Breast epithelium (tissue), 4 donors: ENCODE data around the gene BORCS5. TPM values are rescaled to one million over a fixed set of nuclear protein-coding genes. Genes with fewer than 3 reads are reported as not detected.
"Not testable (repeated sequence)": the region's sequence is repeated elsewhere in the genome, so short reads cannot be mapped to it uniquely, and the experiment has no call there.

Experiments
- DNase-seq, 2 donors: peaks; one replicate each; pipeline ENCODE4 v3.0.0-alpha.2; 2019; ENCODE audit warnings: low spot score in 2 of 2
- H3K27ac ChIP-seq, 2 donors: fragments of 200-600 bp; sonication (generic) in 1 of 2; one replicate each; pipeline ENCODE4 v1.5.1; 2016 to 2019; ENCODE audit warnings: mild to moderate bottlenecking in 1 of 2
- H3K27me3 ChIP-seq, 2 donors: fragments of 200-600 bp; sonication (generic) in 1 of 2; one replicate each; pipeline versions ENCODE4 v1.5.1 to v1.6.0; 2017 to 2019; ENCODE audit warnings: control low read depth in 1 of 2, mild to moderate bottlenecking in 1 of 2
- H3K36me3 ChIP-seq: fragments of 200-600 bp; one replicate; pipeline ENCODE4 v1.5.1; 2019
- H3K4me1 ChIP-seq, 2 donors: fragments of 200-600 bp; sonication (generic); one replicate each; pipeline ENCODE4 v1.5.1; 2016 to 2019; ENCODE audit warnings: control low read depth in 1 of 2
- H3K4me3 ChIP-seq, 3 donors: fragments of 200-600 bp; sonication (generic); 1 replicate in 2 of 3; 2 replicates in 1 of 3; pipeline ENCODE4 v1.5.1; 2016 to 2019; ENCODE audit warnings: mild to moderate bottlenecking in 3 of 3, moderate library complexity in 2 of 3
- H3K9me3 ChIP-seq, 2 donors: fragments of 200-600 bp; sonication (generic) in 1 of 2; one replicate each; pipeline ENCODE4 v1.5.1; 2016 to 2019; ENCODE audit warnings: control low read depth in 1 of 2
- POLR2A ChIP-seq: fragments of 450-650 bp; IDR thresholded peaks from one replicate; pipeline ENCODE4 v1.6.1; 2016; ENCODE audit warnings: antibody characterized with exemption, mild to moderate bottlenecking, moderate library complexity
- POLR2AphosphoS5 ChIP-seq, 3 donors: sonication (generic); formaldehyde crosslinking; IDR thresholded peaks; one replicate each; pipeline ENCODE4 v1.6.1; 2017; ENCODE audit warnings: antibody characterized with exemption in 3 of 3
- intact Hi-C: fragments of 100-400 bp; cut with DNase I; formaldehyde crosslinking; loops from one replicate; pipeline ENCODE4 v1.15.1; 2023; ENCODE audit warnings: low total_unique reads
- total RNA-seq, 3 donors: library from RNA; depleted of rRNA; stranded (reverse); fragments of >200 nt; gene quantifications; one replicate each; pipeline ENCODE4 v1.1.0, GENCODE V29; 2016
- TF ChIP-seq, protein P1 (sequence below), 3 donors: fragments of 450-650 bp; IDR thresholded peaks; one replicate each; pipeline ENCODE4 v1.5.1; 2016 to 2017; ENCODE audit warnings: antibody characterized with exemption in 3 of 3, mild to moderate bottlenecking in 3 of 3, moderate library complexity in 3 of 3

BORCS5 gene
- total RNA-seq, 3 donors from 2014 or later: 13.5 to 20.3 (median 17.4) TPM

DNA sequence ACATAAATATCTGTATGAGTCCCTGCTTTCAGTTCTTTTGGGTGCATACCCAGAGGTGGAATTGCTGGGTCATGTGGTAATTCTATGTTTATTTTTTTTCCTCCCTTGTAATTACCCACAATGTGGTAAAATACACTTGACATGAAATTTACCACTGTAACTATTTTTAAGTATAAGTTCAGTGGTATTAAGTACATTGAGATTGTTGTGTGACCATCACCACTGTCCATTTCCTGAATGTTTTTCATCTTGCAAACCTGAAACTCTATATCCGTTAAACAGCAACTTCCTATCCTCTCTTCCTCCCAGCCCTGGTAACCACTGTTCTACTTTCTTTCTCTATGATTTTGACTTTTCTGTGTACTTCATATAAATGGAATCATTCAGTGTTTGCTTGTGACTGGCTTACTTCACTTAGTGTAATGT is 51.4 kb downstream of the BORCS5 start:
- intact Hi-C loops: no loop called here
- no peak overlapping the region for H3K4me3 ChIP-seq
- TF ChIP-seq, protein P1, sequence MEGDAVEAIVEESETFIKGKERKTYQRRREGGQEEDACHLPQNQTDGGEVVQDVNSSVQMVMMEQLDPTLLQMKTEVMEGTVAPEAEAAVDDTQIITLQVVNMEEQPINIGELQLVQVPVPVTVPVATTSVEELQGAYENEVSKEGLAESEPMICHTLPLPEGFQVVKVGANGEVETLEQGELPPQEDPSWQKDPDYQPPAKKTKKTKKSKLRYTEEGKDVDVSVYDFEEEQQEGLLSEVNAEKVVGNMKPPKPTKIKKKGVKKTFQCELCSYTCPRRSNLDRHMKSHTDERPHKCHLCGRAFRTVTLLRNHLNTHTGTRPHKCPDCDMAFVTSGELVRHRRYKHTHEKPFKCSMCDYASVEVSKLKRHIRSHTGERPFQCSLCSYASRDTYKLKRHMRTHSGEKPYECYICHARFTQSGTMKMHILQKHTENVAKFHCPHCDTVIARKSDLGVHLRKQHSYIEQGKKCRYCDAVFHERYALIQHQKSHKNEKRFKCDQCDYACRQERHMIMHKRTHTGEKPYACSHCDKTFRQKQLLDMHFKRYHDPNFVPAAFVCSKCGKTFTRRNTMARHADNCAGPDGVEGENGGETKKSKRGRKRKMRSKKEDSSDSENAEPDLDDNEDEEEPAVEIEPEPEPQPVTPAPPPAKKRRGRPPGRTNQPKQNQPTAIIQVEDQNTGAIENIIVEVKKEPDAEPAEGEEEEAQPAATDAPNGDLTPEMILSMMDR (IDR thresholded peaks at IDR 0.05): no peak
- no peak for TF ChIP-seq POLR2A
- no peak for TF ChIP-seq POLR2AphosphoS5 (IDR thresholded peaks at IDR 0.05)
- H3K4me1 ChIP-seq: peaks cover 0 to 7% of the 10 kb centered on the region in 2 donors
- no peaks in the 10 kb centered on the region for H3K9me3 ChIP-seq
- no peak for DNase-seq
- no peaks in the 10 kb centered on the region for H3K36me3 ChIP-seq
- H3K27me3 ChIP-seq: no peaks in the 10 kb centered on the region
- no peak overlapping the region for H3K27ac ChIP-seq

DNA sequence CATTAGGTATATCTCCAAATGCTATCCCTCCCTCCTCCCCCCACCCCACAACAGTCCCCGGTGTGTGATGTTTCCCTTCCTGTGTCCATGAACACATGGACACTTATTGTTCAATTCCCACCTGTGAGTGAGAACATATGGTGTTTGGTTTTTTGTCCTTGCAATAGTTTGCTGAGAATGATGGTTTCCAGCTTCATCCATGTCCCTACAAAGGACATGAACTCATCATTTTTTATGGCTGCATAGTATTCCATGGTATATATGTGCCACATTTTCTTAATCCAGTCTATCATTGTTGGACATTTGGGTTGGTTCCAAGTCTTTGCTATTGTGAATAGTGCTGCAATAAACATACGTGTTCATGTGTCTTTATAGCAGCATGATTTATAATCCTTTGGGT is 52.5 kb downstream of the BORCS5 start:
- DNase-seq, H3K36me3 ChIP-seq, intact Hi-C loops: not testable (repeated sequence)

DNA sequence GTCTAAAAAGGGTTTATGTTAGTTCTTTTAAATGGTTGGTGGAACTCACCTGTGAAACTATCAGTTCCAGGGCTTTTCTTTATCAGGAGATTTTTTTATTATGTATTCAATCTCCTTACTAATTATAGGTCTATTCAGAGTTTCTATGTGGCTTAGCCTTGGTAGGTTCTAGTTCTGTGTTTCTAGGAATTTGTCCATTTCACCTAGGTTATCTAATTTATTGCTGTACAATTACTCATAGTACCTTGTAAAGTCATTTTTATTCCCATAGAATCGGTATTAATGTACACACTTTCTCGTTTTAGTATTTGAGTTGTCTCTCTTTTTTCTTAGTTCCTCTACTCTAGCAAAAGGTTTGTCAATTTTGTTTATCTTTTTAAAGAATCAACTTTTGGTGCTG is 59.0 kb downstream of the BORCS5 start:
- DNase-seq: no peak
- H3K4me3 ChIP-seq: no peak overlapping the region
- H3K27me3 ChIP-seq: no peaks in the 10 kb centered on the region
- TF ChIP-seq POLR2A (no peak), POLR2AphosphoS5 (IDR thresholded peaks at IDR 0.05) (no peak)
- TF ChIP-seq, protein P1 (IDR thresholded peaks at IDR 0.05): no peak
- H3K27ac ChIP-seq: no peak overlapping the region
- H3K9me3 ChIP-seq: no peaks in the 10 kb centered on the region
- intact Hi-C loops: no loop called here
- H3K36me3 ChIP-seq: no peaks in the 10 kb centered on the region
- no peaks in the 10 kb centered on the region for H3K4me1 ChIP-seq

More for the DNA sequence above, 52.5 kb downstream of the BORCS5 start:
- not testable (repeated sequence) for H3K27me3 ChIP-seq, H3K9me3 ChIP-seq, H3K4me1 ChIP-seq, H3K27ac ChIP-seq, H3K4me3 ChIP-seq

DNA sequence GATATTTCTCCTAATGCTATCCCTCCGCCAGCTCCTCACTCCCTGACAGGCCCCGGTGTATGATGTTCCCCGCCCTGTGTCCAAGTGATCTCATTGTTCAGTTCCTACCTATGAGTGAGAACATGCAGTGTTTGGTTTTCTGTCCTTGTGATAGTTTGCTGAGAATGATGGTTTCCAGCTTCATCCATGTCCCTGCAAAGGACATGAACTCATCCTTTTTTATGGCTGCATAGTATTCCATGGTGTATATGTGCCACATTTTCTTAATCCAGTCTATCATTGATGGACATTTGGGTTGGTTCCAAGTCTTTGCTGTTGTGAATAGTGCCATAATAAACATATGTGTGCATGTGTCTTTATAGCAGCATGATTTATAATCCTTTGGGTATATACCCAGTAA is 62.3 kb downstream of the BORCS5 start:
- H3K27ac ChIP-seq, H3K4me1 ChIP-seq, DNase-seq, intact Hi-C loops, H3K4me3 ChIP-seq, H3K36me3 ChIP-seq, H3K27me3 ChIP-seq: not testable (repeated sequence)
- H3K9me3 ChIP-seq: peaks cover 6 to 12% of the 10 kb centered on the region in 2 donors

DNA sequence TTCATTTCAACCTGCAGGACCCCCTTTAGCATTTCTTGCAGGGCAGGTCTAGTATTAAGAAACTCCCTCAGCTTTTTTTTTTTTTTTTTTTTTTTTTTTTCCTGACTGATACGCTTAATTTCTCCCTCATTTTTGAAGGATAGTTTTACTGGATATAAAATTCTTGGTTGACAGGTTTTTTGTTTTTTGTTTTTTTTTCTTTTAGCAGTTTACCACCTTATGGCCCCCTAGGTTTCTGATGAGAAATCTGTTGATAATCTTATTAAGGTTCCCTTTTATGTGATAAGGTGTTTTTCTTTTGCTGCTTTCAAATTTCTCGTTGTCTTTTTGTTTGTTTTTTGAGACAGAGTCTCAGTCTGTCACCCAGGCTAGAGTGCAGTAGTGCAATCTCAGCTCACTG is 66.5 kb downstream of the BORCS5 start:
- TF ChIP-seq POLR2A (no peak), POLR2AphosphoS5 (IDR thresholded peaks at IDR 0.05) (no peak)
- TF ChIP-seq, protein P1 (IDR thresholded peaks at IDR 0.05): no peak
- H3K27me3 ChIP-seq: no peaks in the 10 kb centered on the region
- intact Hi-C loops: no loop called here

DNA sequence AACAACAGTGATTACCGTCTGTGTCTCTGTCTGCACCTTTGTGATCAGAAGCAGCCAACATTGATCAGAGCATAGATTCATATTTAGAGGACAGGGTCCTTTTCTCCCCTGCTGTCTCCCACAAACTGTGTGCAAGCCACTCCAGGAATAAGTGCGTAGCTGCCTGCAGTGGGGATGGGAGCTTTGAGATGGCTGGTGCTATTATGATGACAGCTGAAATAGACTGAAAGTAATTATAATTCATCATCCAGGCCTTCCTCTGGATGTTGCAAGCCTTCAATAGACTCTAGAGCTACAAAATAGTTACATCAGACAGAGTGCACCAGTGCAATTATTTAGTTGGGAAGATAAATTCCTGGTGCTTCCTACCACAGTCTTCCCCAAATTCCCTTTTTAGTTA is 68.1 kb downstream of the BORCS5 start:
- Histone ChIP-seq H3K36me3 (no peaks in the 10 kb centered on the region), H3K4me3 (no peak overlapping the region), H3K4me1 (no peaks in the 10 kb centered on the region), H3K27me3 (no peaks in the 10 kb centered on the region), H3K9me3 (peaks cover 6 to 15% of the 10 kb centered on the region in 2 donors), H3K27ac (peak overlapping the region in 1 of 2 donors; percentile 34)
- no peak for TF ChIP-seq POLR2AphosphoS5 (IDR thresholded peaks at IDR 0.05)
- no peak for TF ChIP-seq POLR2A
- TF ChIP-seq, protein P1 (IDR thresholded peaks at IDR 0.05): no peak
- intact Hi-C loops: no loop called here
- DNase-seq: no peak

More for the DNA sequence above, 66.5 kb downstream of the BORCS5 start:
- Histone ChIP-seq H3K27ac (no peak overlapping the region), H3K4me1 (no peaks in the 10 kb centered on the region), H3K4me3 (no peak overlapping the region), H3K36me3 (no peaks in the 10 kb centered on the region), H3K9me3 (peaks cover 6 to 15% of the 10 kb centered on the region in 2 donors)
- DNase-seq: no peak
